ENCODE results near the gene DPYD. TPM values are rescaled to one million over a fixed set of nuclear protein-coding genes. Genes with fewer than 3 reads are reported as not detected.
A peak's percentile ranks its signal among the peaks of the same experiment; 100 is the strongest.
"Not testable (repeated sequence)": the region's sequence is repeated elsewhere in the genome, so short reads cannot be mapped to it uniquely, and the experiment has no call there.

DPYD gene
- total RNA-seq, 2 donors from 2014 or later: 52.3 to 53.6 TPM

DNA sequence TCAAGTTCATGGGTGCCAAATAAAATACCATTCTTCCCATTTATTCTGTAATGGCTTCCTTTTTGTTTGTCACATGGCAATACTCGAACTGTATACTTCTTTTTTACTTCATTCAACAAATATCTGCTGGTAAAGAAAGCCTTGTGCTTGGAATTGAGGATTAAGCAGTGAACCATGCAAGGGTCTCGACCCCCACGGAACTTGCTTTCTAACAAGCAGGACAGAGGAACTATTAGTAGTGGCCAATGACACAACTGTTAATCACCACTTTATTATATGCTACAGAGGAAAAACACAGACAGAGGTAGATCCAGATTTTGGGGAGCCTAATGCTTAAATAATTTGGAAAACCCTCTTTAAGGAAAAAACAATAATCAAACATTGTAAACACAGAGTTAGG lies 542.2 kb downstream of the DPYD start:
- H3K4me3 Mint-ChIP-seq: no peak overlapping the region
- peaks cover 4% of the 10 kb centered on the region for H3K4me1 Mint-ChIP-seq
- DNase-seq: no peak
- ATAC-seq: no peak
- H3K27me3 Mint-ChIP-seq: no peaks in the 10 kb centered on the region
- H3K27ac Mint-ChIP-seq: no peak overlapping the region
- H3K9me3 ChIP-seq (ENCODE audit: control insufficient read depth, low read length, poor library complexity, severe bottlenecking): no peaks in the 10 kb centered on the region
- no peaks in the 10 kb centered on the region for H3K36me3 Mint-ChIP-seq (ENCODE audit: low read depth)

GRCh38 chr1:97377432-97378034 lies 543.3 kb downstream of the DPYD start:
- DNase-seq (no peak), ATAC-seq (no peak)
- no peak overlapping the region for H3K4me3 Mint-ChIP-seq
- H3K36me3 Mint-ChIP-seq (ENCODE audit: low read depth): no peaks in the 10 kb centered on the region
- peaks cover 4% of the 10 kb centered on the region for H3K4me1 Mint-ChIP-seq
- peak overlapping the region; percentile 16 for H3K27ac Mint-ChIP-seq
- no peaks in the 10 kb centered on the region for H3K9me3 ChIP-seq (ENCODE audit: control insufficient read depth, low read length, poor library complexity, severe bottlenecking)
- no peaks in the 10 kb centered on the region for H3K27me3 Mint-ChIP-seq

GRCh38 chr1:97373000-97373399 lies 547.8 kb downstream of the DPYD start:
- H3K9me3 ChIP-seq (ENCODE audit: control insufficient read depth, low read length, poor library complexity, severe bottlenecking): no peaks in the 10 kb centered on the region
- Mint-ChIP-seq H3K27me3 (no peaks in the 10 kb centered on the region), H3K4me3 (no peak overlapping the region), H3K36me3 (ENCODE audit: low read depth) (peaks cover 3% of the 10 kb centered on the region), H3K4me1 (peaks cover 4% of the 10 kb centered on the region), H3K27ac (no peak overlapping the region)
- ATAC-seq: no peak
- DNase-seq: no peak

DNA sequence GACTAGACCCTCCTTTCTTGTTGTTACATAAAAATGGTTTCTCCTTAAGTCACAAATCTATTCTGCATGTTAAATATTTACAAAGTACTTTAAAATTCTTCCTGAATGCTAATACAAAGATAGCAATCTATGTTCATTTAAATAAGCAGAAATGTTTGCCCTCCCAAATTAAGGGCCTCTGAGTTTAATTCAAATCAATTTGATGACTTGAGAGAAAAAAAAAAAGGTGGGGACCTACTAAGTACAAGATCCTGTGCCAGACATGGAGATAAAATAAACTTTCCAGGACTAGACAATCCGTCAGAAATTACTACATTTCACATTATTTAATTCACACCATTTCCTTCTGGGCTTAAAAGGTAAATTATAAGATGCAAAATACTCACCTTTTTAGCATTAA lies 548.3 kb downstream of the DPYD start:
- H3K4me1 Mint-ChIP-seq: peaks cover 2% of the 10 kb centered on the region
- DNase-seq (no peak), ATAC-seq (no peak)
- H3K27ac Mint-ChIP-seq: no peak overlapping the region
- no peaks in the 10 kb centered on the region for H3K27me3 Mint-ChIP-seq
- H3K4me3 Mint-ChIP-seq: no peak overlapping the region
- H3K9me3 ChIP-seq (ENCODE audit: control insufficient read depth, low read length, poor library complexity, severe bottlenecking): no peaks in the 10 kb centered on the region
- H3K36me3 Mint-ChIP-seq (ENCODE audit: low read depth): peaks cover 3% of the 10 kb centered on the region

- Mint-ChIP-seq H3K27me3 (no peaks in the 10 kb centered on the region), H3K27ac (no peak overlapping the region), H3K4me3 (no peak overlapping the region), H3K36me3 (ENCODE audit: low read depth) (peaks cover 8% of the 10 kb centered on the region), H3K4me1 (no peaks in the 10 kb centered on the region)
- H3K9me3 ChIP-seq (ENCODE audit: control insufficient read depth, low read length, poor library complexity, severe bottlenecking): no peaks in the 10 kb centered on the region
- DNase-seq (no peak), ATAC-seq (no peak)
Measured at GRCh38 chr1:97368296-97368695, 552.5 kb downstream of the DPYD start.

DNA sequence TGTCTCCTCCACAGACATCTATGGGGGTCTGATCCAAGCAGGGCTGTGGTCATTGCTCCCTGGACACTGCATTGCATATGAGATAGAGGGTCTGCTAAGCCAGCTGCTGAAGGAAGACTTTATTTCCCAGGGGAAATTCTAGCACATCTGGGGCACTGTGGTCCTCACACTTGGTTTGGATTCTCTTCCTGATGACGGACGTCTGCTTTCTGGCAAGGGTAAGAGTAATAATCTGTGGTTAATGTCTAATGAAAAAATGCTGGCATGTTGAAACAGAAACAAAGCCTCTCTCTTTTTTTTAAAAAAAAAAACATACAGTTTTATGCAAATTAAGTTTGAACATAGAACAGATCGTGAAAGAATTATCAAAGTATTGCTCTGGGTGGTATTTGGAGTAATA lies 553.9 kb downstream of the DPYD start:
- Mint-ChIP-seq H3K36me3 (ENCODE audit: low read depth) (peaks cover 8% of the 10 kb centered on the region), H3K4me3 (no peak overlapping the region), H3K27ac (no peak overlapping the region), H3K27me3 (no peaks in the 10 kb centered on the region), H3K4me1 (no peaks in the 10 kb centered on the region)
- ATAC-seq (no peak), DNase-seq (no peak)
- no peaks in the 10 kb centered on the region for H3K9me3 ChIP-seq (ENCODE audit: control insufficient read depth, low read length, poor library complexity, severe bottlenecking)

DNA sequence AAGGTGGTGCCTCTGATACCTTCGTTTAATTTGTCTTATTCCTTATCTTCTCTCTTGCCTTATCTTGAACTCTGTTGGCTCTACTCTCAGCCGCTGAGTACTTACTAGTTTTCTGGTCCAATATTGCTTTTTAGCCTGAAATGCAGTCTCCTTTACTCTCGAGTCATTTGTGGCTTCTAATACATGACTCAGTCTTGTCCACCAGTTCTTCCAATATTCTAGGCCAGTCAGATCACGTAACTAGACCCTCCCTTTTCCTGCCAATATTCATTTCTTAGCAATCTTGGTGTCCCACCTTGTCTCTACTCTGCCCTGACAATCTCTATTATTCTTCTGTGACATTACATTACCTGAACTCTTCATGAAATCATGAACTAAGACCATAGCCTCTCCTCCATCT lies 555.8 kb downstream of the DPYD start:
- Mint-ChIP-seq H3K27me3 (no peaks in the 10 kb centered on the region), H3K4me3 (no peak overlapping the region), H3K36me3 (ENCODE audit: low read depth) (peaks cover 10% of the 10 kb centered on the region), H3K27ac (no peak overlapping the region), H3K4me1 (no peaks in the 10 kb centered on the region)
- no peak for DNase-seq
- no peaks in the 10 kb centered on the region for H3K9me3 ChIP-seq (ENCODE audit: control insufficient read depth, low read length, poor library complexity, severe bottlenecking)
- no peak for ATAC-seq

DNA sequence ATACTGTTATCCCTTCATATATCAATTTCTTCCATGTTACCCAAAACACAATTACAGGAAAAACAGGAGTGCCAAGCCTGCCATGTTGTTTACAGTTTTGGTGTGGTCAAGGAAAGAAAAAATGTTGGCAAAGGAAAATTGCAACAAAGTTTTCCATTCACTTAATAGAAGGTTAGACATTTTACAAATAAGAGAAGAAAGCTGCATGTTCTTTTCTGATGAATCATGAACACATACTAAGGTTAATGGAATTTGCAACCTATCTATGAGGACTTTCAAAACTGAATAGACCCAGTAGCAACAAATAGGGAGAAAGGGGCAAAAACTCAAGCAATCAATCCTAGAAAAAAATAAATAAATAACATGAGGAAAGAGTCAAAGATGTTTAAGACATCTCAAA lies 556.7 kb downstream of the DPYD start:
- Mint-ChIP-seq H3K4me3 (no peak overlapping the region), H3K27me3 (no peaks in the 10 kb centered on the region), H3K4me1 (no peaks in the 10 kb centered on the region), H3K36me3 (ENCODE audit: low read depth) (peaks cover 10% of the 10 kb centered on the region), H3K27ac (no peak overlapping the region)
- no peak for DNase-seq
- no peak for ATAC-seq
- no peaks in the 10 kb centered on the region for H3K9me3 ChIP-seq (ENCODE audit: control insufficient read depth, low read length, poor library complexity, severe bottlenecking)

DNA sequence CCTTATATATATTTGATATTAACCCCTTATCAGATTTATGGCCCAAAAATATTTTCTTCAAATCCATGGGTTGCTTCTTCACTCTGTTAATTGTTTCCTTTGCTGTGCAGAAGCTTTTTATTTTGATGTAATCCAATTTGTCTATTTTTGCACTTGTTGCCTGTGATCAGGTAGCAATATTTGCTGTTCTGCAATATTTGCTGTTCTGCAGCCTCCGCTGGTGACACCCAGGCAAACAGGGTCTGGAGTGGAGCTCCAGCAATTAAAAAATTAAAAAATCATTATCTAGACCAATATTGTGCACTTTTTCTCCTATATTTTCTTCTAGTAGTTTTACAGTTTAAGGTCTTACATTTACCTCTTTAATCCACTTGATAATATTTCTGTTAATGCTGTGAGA lies 564.5 kb downstream of the DPYD start:
- no peak overlapping the region for H3K27ac Mint-ChIP-seq
- no peak for ATAC-seq
- H3K4me3 Mint-ChIP-seq: no peak overlapping the region
- DNase-seq: no peak
- H3K4me1 Mint-ChIP-seq: no peaks in the 10 kb centered on the region
- H3K9me3 ChIP-seq (ENCODE audit: control insufficient read depth, low read length, poor library complexity, severe bottlenecking): no peaks in the 10 kb centered on the region
- peaks cover 12% of the 10 kb centered on the region for H3K36me3 Mint-ChIP-seq (ENCODE audit: low read depth)
- H3K27me3 Mint-ChIP-seq: no peaks in the 10 kb centered on the region

DNA sequence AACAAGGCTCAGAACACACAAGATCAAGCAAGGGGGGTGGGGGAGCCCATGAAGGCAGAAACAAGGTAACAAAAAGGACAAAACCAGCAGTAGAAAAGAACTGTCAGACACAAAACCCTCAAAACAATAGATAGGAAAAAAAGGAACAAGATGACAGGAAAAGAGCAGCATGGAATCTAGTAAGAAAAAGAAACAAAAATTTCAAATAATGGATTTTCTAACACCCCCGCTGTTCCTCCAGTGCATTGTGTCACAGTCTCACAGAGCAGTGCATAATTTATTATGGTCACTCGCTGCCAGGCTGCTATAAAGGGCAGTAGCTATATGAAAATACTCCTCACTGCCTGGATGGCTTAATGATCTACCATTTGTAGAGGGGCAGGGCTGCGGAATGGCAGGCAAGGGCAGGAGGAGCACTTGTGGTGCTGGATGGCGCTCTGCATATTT lies 567.9 kb downstream of the DPYD start:
- no peak overlapping the region for H3K4me3 Mint-ChIP-seq
- H3K36me3 Mint-ChIP-seq (ENCODE audit: low read depth): peaks cover 7% of the 10 kb centered on the region
- no peaks in the 10 kb centered on the region for H3K4me1 Mint-ChIP-seq
- H3K27me3 Mint-ChIP-seq: no peaks in the 10 kb centered on the region
- ATAC-seq (no peak), DNase-seq (no peak)
- H3K9me3 ChIP-seq (ENCODE audit: control insufficient read depth, low read length, poor library complexity, severe bottlenecking): no peaks in the 10 kb centered on the region
- H3K27ac Mint-ChIP-seq: no peak overlapping the region

- Mint-ChIP-seq H3K27me3 (no peaks in the 10 kb centered on the region), H3K27ac (no peak overlapping the region), H3K36me3 (ENCODE audit: low read depth) (peaks cover 7% of the 10 kb centered on the region), H3K4me1 (no peaks in the 10 kb centered on the region), H3K4me3 (no peak overlapping the region)
- DNase-seq: no peak
- no peak for ATAC-seq
- H3K9me3 ChIP-seq (ENCODE audit: control insufficient read depth, low read length, poor library complexity, severe bottlenecking): no peaks in the 10 kb centered on the region
Measured at GRCh38 chr1:97351846-97352245, 569.0 kb downstream of the DPYD start.

DNA sequence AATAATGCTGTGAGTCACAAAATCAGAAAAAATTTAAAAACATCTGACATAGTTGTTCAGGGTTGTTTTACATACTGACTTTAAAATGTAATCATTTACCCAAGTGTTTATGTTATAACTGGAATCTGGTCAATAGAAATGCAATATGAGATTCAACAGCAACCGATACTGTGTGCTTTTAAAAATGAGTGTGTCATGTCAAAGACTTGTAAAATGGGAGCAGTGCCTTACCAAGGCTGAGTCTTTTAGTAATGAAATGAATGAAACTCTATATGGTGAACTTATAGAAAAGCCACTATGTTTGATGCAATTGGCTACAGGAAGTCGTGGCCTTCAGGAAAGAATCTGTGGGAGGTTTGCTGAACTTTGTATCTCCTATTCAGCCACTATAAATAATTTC lies 570.2 kb downstream of the DPYD start:
- Mint-ChIP-seq H3K4me3 (no peak overlapping the region), H3K27me3 (no peaks in the 10 kb centered on the region), H3K4me1 (no peaks in the 10 kb centered on the region), H3K36me3 (ENCODE audit: low read depth) (peaks cover 7% of the 10 kb centered on the region), H3K27ac (no peak overlapping the region)
- H3K9me3 ChIP-seq (ENCODE audit: control insufficient read depth, low read length, poor library complexity, severe bottlenecking): no peaks in the 10 kb centered on the region
- ATAC-seq: no peak
- DNase-seq: no peak

- ATAC-seq (no peak), DNase-seq (no peak)
- H3K27me3 Mint-ChIP-seq: no peaks in the 10 kb centered on the region
- H3K36me3 Mint-ChIP-seq (ENCODE audit: low read depth): peaks cover 7% of the 10 kb centered on the region
- H3K9me3 ChIP-seq (ENCODE audit: control insufficient read depth, low read length, poor library complexity, severe bottlenecking): no peaks in the 10 kb centered on the region
- H3K27ac Mint-ChIP-seq: no peak overlapping the region
- H3K4me1 Mint-ChIP-seq: no peaks in the 10 kb centered on the region
- H3K4me3 Mint-ChIP-seq: no peak overlapping the region
Measured at GRCh38 chr1:97350241-97350640, 570.6 kb downstream of the DPYD start.

DNA sequence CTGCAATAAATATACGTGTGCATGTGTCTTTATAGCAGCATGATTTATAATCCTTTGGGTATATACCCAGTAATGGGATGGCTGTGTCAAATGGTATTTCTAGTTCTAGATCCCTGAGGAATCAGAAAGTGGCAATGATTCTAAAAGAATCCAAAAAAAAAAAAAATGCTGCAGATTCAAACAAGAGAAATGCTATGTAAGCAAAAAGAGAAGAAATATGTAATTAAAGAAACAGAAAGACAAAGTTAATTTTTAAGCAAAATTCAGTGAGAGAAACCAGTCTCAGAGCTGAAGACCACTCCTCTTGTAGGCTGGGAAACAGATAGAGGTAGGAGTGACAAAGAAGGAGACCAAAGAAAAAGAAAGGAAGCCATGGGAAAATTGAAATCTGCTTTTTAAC lies 571.0 kb downstream of the DPYD start:
- not testable (repeated sequence) for H3K4me1 Mint-ChIP-seq; DNase-seq; H3K9me3 ChIP-seq (ENCODE audit: control insufficient read depth, low read length, poor library complexity, severe bottlenecking); ATAC-seq; H3K27me3 Mint-ChIP-seq; H3K27ac Mint-ChIP-seq; H3K4me3 Mint-ChIP-seq; H3K36me3 Mint-ChIP-seq (ENCODE audit: low read depth)
